ENCODE measurements around the gene PAXX. TPM values are rescaled to one million over a fixed set of nuclear protein-coding genes. Genes with fewer than 3 reads are reported as not detected.

Gene PAXX
- total RNA-seq, 1 donor from 2014 or later: 53.1 TPM

- no peaks in the 10 kb centered on the region for H3K9me3 ChIP-seq
- no peak overlapping the region for H3K4me3 ChIP-seq
- H3K36me3 ChIP-seq: no peaks in the 10 kb centered on the region
- intact Hi-C loops (cut with DNase I): no loop called here
- no peak for TF ChIP-seq CTCF (IDR thresholded peaks at IDR 0.05)
- DNase-seq (no peak), ATAC-seq (no peak)
- H3K4me1 ChIP-seq: peaks cover 5% of the 10 kb centered on the region
- no peak overlapping the region for H3K27ac ChIP-seq
- H3K27me3 ChIP-seq: no peaks in the 10 kb centered on the region
These were observed 16.1 kb downstream of the PAXX start for GRCh38 chr9:137008312-137008711.

GRCh38 chr9:137009217-137009616 lies 17.0 kb downstream of the PAXX start:
- DNase-seq (no peak), ATAC-seq (no peak)
- Histone ChIP-seq H3K27ac (no peak overlapping the region), H3K36me3 (no peaks in the 10 kb centered on the region), H3K27me3 (no peaks in the 10 kb centered on the region), H3K9me3 (no peaks in the 10 kb centered on the region), H3K4me3 (no peak overlapping the region), H3K4me1 (peaks cover 5% of the 10 kb centered on the region)
- TF ChIP-seq CTCF (IDR thresholded peaks at IDR 0.05): no peak
- intact Hi-C loops (cut with DNase I): no loop called here

- Histone ChIP-seq H3K27me3 (no peaks in the 10 kb centered on the region), H3K9me3 (no peaks in the 10 kb centered on the region), H3K27ac (no peak overlapping the region), H3K4me3 (no peak overlapping the region), H3K4me1 (peaks cover 5% of the 10 kb centered on the region), H3K36me3 (no peaks in the 10 kb centered on the region)
- ATAC-seq (no peak), DNase-seq (no peak)
- TF ChIP-seq CTCF (IDR thresholded peaks at IDR 0.05): no peak
- intact Hi-C loops (cut with DNase I): no loop called here
These were observed 17.9 kb downstream of the PAXX start for GRCh38 chr9:137009938-137010732.

- DNase-seq: no peak
- no peak for TF ChIP-seq CTCF (IDR thresholded peaks at IDR 0.05)
- H3K9me3 ChIP-seq: no peaks in the 10 kb centered on the region
- no peak for ATAC-seq
- H3K4me3 ChIP-seq: no peak overlapping the region
- H3K27ac ChIP-seq: no peak overlapping the region
- no peaks in the 10 kb centered on the region for H3K27me3 ChIP-seq
- H3K4me1 ChIP-seq: peaks cover 5% of the 10 kb centered on the region
- intact Hi-C loops (cut with DNase I): no loop called here
- H3K36me3 ChIP-seq: peaks cover 8% of the 10 kb centered on the region
These were observed 18.9 kb downstream of the PAXX start for GRCh38 chr9:137011156-137011555.

- TF ChIP-seq CTCF (IDR thresholded peaks at IDR 0.05): no peak
- no peak overlapping the region for H3K4me3 ChIP-seq
- peaks cover 11% of the 10 kb centered on the region for H3K36me3 ChIP-seq
- DNase-seq (no peak), ATAC-seq (no peak)
- H3K9me3 ChIP-seq: no peaks in the 10 kb centered on the region
- H3K27ac ChIP-seq: no peak overlapping the region
- H3K4me1 ChIP-seq: peaks cover 4% of the 10 kb centered on the region
- no peaks in the 10 kb centered on the region for H3K27me3 ChIP-seq
- intact Hi-C loops (cut with DNase I): no loop called here
These were observed 19.9 kb downstream of the PAXX start for GRCh38 chr9:137011907-137012675.
